IMR-90 (cell line): ENCODE measurements around the gene GLO1.

Experiments used
- CEBPB ChIP-seq: IDR thresholded peaks from 2 replicates; pipeline ENCODE4 v1.6.1; 2012; ENCODE audit warnings: low read depth, low read length, improper control_type of control experiment
- CHD1 ChIP-seq: IDR thresholded peaks from 2 replicates; pipeline ENCODE4 v1.6.1; 2012; ENCODE audit warnings: low read depth, low read length, improper control_type of control experiment
- CTCF ChIP-seq: conservative IDR thresholded peaks from 2 replicates; pipeline ENCODE4 v1.5.1; 2012; ENCODE audit warnings: mild to moderate bottlenecking, low read depth, low read length, improper control_type of control experiment
- ELK1 ChIP-seq: fragments of 150-350 bp; IDR thresholded peaks from 2 replicates; pipeline ENCODE4 v1.6.1; 2016; ENCODE audit warnings: low read depth, mild to moderate bottlenecking, low read length, moderate library complexity, borderline replicate concordance
- FOS ChIP-seq: fragments of 150-350 bp; IDR thresholded peaks from 2 replicates; pipeline ENCODE4 v1.6.1; 2016; ENCODE audit warnings: low read depth, low read length
- MAFK ChIP-seq: IDR thresholded peaks from 2 replicates; pipeline ENCODE4 v1.6.1; 2012; ENCODE audit warnings: low read depth, low read length, improper control_type of control experiment
- MAZ ChIP-seq: IDR thresholded peaks from 2 replicates; pipeline ENCODE4 v1.6.1; 2012; ENCODE audit warnings: low read depth, mild to moderate bottlenecking, low read length, improper control_type of control experiment, moderate library complexity, borderline replicate concordance
- MXI1 ChIP-seq: IDR thresholded peaks from 2 replicates; pipeline ENCODE4 v1.6.1; 2012; ENCODE audit warnings: low read depth, mild to moderate bottlenecking, low read length, moderate library complexity, borderline replicate concordance
- POLR2A ChIP-seq: IDR thresholded peaks from 2 replicates; pipeline ENCODE4 v1.6.1; 2012; ENCODE audit warnings: mild to moderate bottlenecking, low read depth, low read length
- RAD21 ChIP-seq: IDR thresholded peaks from 2 replicates; pipeline ENCODE4 v1.6.1; 2012; ENCODE audit warnings: low read length, improper control_type of control experiment
- RCOR1 ChIP-seq: IDR thresholded peaks from 2 replicates; pipeline ENCODE4 v1.6.1; 2012; ENCODE audit warnings: mild to moderate bottlenecking, low read length, improper control_type of control experiment; ENCODE audit not compliant: insufficient replicate concordance
- RFX5 ChIP-seq: IDR thresholded peaks from 2 replicates; pipeline ENCODE4 v1.8.0; 2012; ENCODE audit warnings: low read depth, mild to moderate bottlenecking, low read length, moderate library complexity
- SMC3 ChIP-seq: fragments of 150-350 bp; IDR thresholded peaks from 2 replicates; pipeline ENCODE4 v1.6.1; 2016; ENCODE audit warnings: low read depth, mild to moderate bottlenecking, antibody characterized with exemption, low read length, moderate library complexity
- USF2 ChIP-seq: fragments of 150-350 bp; IDR thresholded peaks from 2 replicates; pipeline ENCODE4 v1.6.1; 2017; ENCODE audit warnings: mild to moderate bottlenecking, antibody characterized with exemption, low read length, low read depth

- TF ChIP-seq CTCF (no peak), MXI1 (no peak), USF2 (no peak), SMC3 (no peak), RAD21 (no peak), MAFK (no peak), MAZ (no peak), RFX5 (no peak), RCOR1 (no peak), CHD1 (no peak), CEBPB (no peak), POLR2A (no peak), FOS (no peak), ELK1 (no peak)
These were observed 19.9 kb upstream of the GLO1 start for GRCh38 chr6:38722727-38723334.
